GM12878 (cell line): ENCODE data around the gene TMEM151A. TPM values are rescaled to one million over a fixed set of nuclear protein-coding genes. Genes with fewer than 3 reads are reported as not detected.

Experiments used
- BHLHE40 ChIP-seq, 2 experiments: fragments of 450-650 bp in 1 of 2; IDR thresholded peaks; 2 replicates each; pipeline ENCODE4 v1.6.1; 2011 to 2017; ENCODE audit warnings: low read depth in 2 of 2, borderline replicate concordance in 1 of 2, improper control_type of control experiment in 1 of 2, low read length in 1 of 2, mild to moderate bottlenecking in 1 of 2
- CREB1 ChIP-seq: IDR thresholded peaks from 2 replicates; pipeline ENCODE4 v1.6.1; 2012; ENCODE audit warnings: low read depth, mild to moderate bottlenecking, inconsistent platforms
- FOS ChIP-seq: IDR thresholded peaks from 3 replicates; pipeline ENCODE4 v1.6.1; 2011; ENCODE audit warnings: borderline replicate concordance; ENCODE audit not compliant: insufficient read length; ENCODE audit errors: extremely low read depth
- HCFC1 ChIP-seq: fragments of 150-350 bp; IDR thresholded peaks from 2 replicates; pipeline ENCODE4 v1.6.1; 2014; ENCODE audit warnings: low read length
- HDGF ChIP-seq: fragments of 450-650 bp; IDR thresholded peaks from 2 replicates; pipeline ENCODE4 v1.6.1; 2016; ENCODE audit warnings: antibody characterized with exemption
- KLF5 ChIP-seq: fragments of 450-650 bp; IDR thresholded peaks from 2 replicates; pipeline ENCODE4 v1.6.1; 2014; ENCODE audit warnings: mild to moderate bottlenecking; ENCODE audit not compliant: partially characterized antibody
- MYC ChIP-seq: IDR thresholded peaks from 2 replicates; pipeline ENCODE4 v1.6.1; 2011; ENCODE audit warnings: mild to moderate bottlenecking, low read length, moderate library complexity, inconsistent platforms; ENCODE audit not compliant: insufficient read depth, insufficient replicate concordance, insufficient read length, severe bottlenecking
- POLR2AphosphoS5 ChIP-seq: IDR thresholded peaks from 2 replicates; pipeline ENCODE4 v1.6.1; 2011; ENCODE audit warnings: mild to moderate bottlenecking, low read length, inconsistent platforms
- POU2F2 ChIP-seq: IDR thresholded peaks from 3 replicates; pipeline ENCODE4 v1.6.1; 2011; ENCODE audit warnings: low read depth, mild to moderate bottlenecking, low read length, borderline replicate concordance
- RAD51 ChIP-seq: fragments of 450-650 bp; IDR thresholded peaks from 2 replicates; pipeline ENCODE4 v1.6.1; 2016; ENCODE audit warnings: moderate library complexity, mild to moderate bottlenecking, inconsistent platforms
- RELA ChIP-seq: fragments of 450-650 bp; IDR thresholded peaks from 2 replicates; pipeline ENCODE4 v1.8.0; 2014; ENCODE audit warnings: borderline replicate concordance; ENCODE audit not compliant: partially characterized antibody
- SIN3A ChIP-seq: IDR thresholded peaks from 2 replicates; pipeline ENCODE4 v1.6.1; 2012; ENCODE audit warnings: low read depth, low read length, improper control_type of control experiment
- SMAD5 ChIP-seq: IDR thresholded peaks from 2 replicates; pipeline ENCODE4 v1.6.1; 2016; ENCODE audit warnings: antibody characterized with exemption, low read depth
- YBX1 ChIP-seq: fragments of 450-650 bp; IDR thresholded peaks from 2 replicates; pipeline ENCODE4 v1.6.1; 2016; ENCODE audit warnings: antibody characterized with exemption
- ZNF622 ChIP-seq: fragments of 450-650 bp; IDR thresholded peaks from 2 replicates; pipeline ENCODE4 v1.6.1; 2017; ENCODE audit warnings: mild to moderate bottlenecking, inconsistent platforms
- polyA plus RNA-seq, 11 experiments: library from polyadenylated mRNA; depleted of rRNA in 4 of 11; unstranded in 6 of 11; stranded (reverse) in 5 of 11; fragments of >200 nt; fragmentation: Nextera tagmentation in 4 of 11; fragmentation: Illumina TruSeq in 1 of 11; extraction: Ambion mirVana in 4 of 11; extraction: Trizol in 1 of 11; gene quantifications; 1 replicate in 1 of 11; 2 replicates in 10 of 11; pipeline versions ENCODE4 v1.2.1 to v1.2.3, GENCODE V29; 2011 to 2016; ENCODE audit warnings: inconsistent platforms in 2 of 11, missing spikeins in 2 of 11, low read depth in 1 of 11
- total RNA-seq, 4 experiments: library from RNA; depleted of rRNA in 3 of 4; stranded (reverse); fragments of >200 nt in 3 of 4; fragmentation: Illumina TruSeq in 1 of 4; extraction: Trizol in 1 of 4; gene quantifications; 2 replicates each; pipeline versions ENCODE4 v1.2.1 to v1.2.3, GENCODE V29; 2013 to 2021
- TF ChIP-seq, protein P1 (sequence below): fragments of 450-650 bp; IDR thresholded peaks from 2 replicates; pipeline ENCODE4 v1.6.1; 2017; ENCODE audit warnings: low read depth, mild to moderate bottlenecking, moderate library complexity
- TF ChIP-seq, protein P2 (sequence below): fragments of 450-650 bp; IDR thresholded peaks from 2 replicates; pipeline ENCODE4 v1.6.1; 2017; ENCODE audit warnings: mild to moderate bottlenecking
- TF ChIP-seq, protein P3 (sequence below): IDR thresholded peaks from 2 replicates; pipeline ENCODE4 v1.6.1; 2012; ENCODE audit warnings: mild to moderate bottlenecking, low read depth, low read length
- TF ChIP-seq, protein P4 (sequence below): IDR thresholded peaks from 2 replicates; pipeline ENCODE4 v1.6.1; 2011; ENCODE audit warnings: borderline replicate concordance, low read depth, mild to moderate bottlenecking, moderate library complexity, mixed read lengths, low read length; ENCODE audit not compliant: insufficient read depth; ENCODE audit errors: extremely low read length
- TF ChIP-seq, protein P5 (sequence below): IDR thresholded peaks from 2 replicates; pipeline ENCODE4 v1.6.1; 2011; ENCODE audit warnings: low read depth, low read length, improper control_type of control experiment, borderline replicate concordance

The TMEM151A gene
- total and polyA plus RNA-seq, 10 of the 15 experiments (the other 5 are each of a cell fraction or from before 2014, with no cell fraction given): not detected

DNA sequence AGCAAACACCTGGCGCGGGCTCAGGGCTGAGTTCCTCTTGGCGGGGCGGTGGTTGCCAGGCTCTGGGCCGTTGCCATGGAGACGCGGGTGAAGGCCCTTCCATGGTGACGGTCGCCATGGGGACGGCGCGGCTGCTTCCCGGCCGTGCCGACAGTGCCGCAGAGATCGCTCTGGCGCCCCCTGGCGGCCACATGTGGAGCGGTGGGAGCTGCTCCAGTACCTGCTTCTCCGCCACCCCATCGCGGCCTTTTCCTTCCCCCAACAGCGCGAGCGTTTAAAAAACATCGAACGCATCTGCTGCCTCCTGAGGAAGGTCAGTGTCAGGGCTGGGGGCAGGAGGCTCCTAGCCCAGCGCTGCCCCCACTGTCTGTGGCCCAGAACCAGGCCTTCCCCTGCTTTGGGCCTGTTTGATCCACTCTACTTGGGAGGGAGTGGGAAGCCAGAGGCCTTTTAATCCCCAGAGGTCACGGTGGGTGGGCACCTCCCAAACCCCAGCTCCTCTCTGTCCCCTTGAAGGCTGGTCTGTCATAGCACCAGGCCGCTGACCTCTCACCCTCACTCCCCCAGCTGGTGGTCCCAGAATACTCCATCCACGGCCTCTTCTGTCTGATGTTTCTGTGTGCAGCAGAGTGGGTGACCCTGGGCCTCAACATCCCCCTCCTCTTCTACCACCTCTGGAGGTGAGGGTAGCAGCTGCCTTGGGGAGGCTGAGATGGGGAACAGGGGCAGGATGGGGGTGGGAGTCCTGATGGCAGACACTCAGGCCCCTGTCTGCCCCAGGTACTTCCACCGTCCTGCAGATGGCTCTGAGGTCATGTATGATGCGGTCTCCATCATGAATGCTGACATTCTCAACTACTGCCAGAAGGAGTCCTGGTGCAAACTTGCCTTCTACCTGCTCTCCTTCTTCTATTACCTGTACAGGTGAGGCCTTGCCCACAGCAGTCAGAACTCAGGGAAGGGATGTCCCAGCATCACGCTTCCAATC, 8.9 kb upstream of the TMEM151A start (continued):
- peak; percentile 70 to 84; a peak in 3 of 4 replicates for TF ChIP-seq BHLHE40 (IDR thresholded peaks at IDR 0.05; ENCODE audit: borderline replicate concordance in 1 of 2, low read depth in 2 of 2, low read length in 1 of 2)
- no peak for TF ChIP-seq YBX1
- TF ChIP-seq, protein P1, sequence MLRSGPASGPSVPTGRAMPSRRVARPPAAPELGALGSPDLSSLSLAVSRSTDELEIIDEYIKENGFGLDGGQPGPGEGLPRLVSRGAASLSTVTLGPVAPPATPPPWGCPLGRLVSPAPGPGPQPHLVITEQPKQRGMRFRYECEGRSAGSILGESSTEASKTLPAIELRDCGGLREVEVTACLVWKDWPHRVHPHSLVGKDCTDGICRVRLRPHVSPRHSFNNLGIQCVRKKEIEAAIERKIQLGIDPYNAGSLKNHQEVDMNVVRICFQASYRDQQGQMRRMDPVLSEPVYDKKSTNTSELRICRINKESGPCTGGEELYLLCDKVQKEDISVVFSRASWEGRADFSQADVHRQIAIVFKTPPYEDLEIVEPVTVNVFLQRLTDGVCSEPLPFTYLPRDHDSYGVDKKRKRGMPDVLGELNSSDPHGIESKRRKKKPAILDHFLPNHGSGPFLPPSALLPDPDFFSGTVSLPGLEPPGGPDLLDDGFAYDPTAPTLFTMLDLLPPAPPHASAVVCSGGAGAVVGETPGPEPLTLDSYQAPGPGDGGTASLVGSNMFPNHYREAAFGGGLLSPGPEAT: no peak
- peak; percentile 72; the same call in 1 of the 2 replicates for TF ChIP-seq HDGF
- TF ChIP-seq RAD51: no peak
- TF ChIP-seq ZNF622: no peak
- TF ChIP-seq, protein P2, sequence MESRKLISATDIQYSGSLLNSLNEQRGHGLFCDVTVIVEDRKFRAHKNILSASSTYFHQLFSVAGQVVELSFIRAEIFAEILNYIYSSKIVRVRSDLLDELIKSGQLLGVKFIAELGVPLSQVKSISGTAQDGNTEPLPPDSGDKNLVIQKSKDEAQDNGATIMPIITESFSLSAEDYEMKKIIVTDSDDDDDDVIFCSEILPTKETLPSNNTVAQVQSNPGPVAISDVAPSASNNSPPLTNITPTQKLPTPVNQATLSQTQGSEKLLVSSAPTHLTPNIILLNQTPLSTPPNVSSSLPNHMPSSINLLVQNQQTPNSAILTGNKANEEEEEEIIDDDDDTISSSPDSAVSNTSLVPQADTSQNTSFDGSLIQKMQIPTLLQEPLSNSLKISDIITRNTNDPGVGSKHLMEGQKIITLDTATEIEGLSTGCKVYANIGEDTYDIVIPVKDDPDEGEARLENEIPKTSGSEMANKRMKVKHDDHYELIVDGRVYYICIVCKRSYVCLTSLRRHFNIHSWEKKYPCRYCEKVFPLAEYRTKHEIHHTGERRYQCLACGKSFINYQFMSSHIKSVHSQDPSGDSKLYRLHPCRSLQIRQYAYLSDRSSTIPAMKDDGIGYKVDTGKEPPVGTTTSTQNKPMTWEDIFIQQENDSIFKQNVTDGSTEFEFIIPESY: no peak
- TF ChIP-seq CREB1: peak; percentile 42; the same call in 1 of the 2 replicates
- TF ChIP-seq POLR2AphosphoS5: no peak
- TF ChIP-seq, protein P3, sequence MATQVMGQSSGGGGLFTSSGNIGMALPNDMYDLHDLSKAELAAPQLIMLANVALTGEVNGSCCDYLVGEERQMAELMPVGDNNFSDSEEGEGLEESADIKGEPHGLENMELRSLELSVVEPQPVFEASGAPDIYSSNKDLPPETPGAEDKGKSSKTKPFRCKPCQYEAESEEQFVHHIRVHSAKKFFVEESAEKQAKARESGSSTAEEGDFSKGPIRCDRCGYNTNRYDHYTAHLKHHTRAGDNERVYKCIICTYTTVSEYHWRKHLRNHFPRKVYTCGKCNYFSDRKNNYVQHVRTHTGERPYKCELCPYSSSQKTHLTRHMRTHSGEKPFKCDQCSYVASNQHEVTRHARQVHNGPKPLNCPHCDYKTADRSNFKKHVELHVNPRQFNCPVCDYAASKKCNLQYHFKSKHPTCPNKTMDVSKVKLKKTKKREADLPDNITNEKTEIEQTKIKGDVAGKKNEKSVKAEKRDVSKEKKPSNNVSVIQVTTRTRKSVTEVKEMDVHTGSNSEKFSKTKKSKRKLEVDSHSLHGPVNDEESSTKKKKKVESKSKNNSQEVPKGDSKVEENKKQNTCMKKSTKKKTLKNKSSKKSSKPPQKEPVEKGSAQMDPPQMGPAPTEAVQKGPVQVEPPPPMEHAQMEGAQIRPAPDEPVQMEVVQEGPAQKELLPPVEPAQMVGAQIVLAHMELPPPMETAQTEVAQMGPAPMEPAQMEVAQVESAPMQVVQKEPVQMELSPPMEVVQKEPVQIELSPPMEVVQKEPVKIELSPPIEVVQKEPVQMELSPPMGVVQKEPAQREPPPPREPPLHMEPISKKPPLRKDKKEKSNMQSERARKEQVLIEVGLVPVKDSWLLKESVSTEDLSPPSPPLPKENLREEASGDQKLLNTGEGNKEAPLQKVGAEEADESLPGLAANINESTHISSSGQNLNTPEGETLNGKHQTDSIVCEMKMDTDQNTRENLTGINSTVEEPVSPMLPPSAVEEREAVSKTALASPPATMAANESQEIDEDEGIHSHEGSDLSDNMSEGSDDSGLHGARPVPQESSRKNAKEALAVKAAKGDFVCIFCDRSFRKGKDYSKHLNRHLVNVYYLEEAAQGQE: no peak
- peak; percentile 34; the same call in 1 of the 2 replicates for TF ChIP-seq HCFC1
- TF ChIP-seq, protein P4, sequence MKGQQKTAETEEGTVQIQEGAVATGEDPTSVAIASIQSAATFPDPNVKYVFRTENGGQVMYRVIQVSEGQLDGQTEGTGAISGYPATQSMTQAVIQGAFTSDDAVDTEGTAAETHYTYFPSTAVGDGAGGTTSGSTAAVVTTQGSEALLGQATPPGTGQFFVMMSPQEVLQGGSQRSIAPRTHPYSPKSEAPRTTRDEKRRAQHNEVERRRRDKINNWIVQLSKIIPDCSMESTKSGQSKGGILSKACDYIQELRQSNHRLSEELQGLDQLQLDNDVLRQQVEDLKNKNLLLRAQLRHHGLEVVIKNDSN: no peak
- TF ChIP-seq, protein P5, sequence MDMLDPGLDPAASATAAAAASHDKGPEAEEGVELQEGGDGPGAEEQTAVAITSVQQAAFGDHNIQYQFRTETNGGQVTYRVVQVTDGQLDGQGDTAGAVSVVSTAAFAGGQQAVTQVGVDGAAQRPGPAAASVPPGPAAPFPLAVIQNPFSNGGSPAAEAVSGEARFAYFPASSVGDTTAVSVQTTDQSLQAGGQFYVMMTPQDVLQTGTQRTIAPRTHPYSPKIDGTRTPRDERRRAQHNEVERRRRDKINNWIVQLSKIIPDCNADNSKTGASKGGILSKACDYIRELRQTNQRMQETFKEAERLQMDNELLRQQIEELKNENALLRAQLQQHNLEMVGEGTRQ: no peak
- TF ChIP-seq FOS: no peak
- peak; percentile 96 for TF ChIP-seq SIN3A
- peak; percentile 72 for TF ChIP-seq KLF5
- peak; percentile 84 for TF ChIP-seq RELA
- TF ChIP-seq SMAD5: no peak
- TF ChIP-seq POU2F2: 0 out of 3 replicates have a peak, but pooled peaks have one; percentile 25
- no peak for TF ChIP-seq MYC
